ENCODE measurements around the gene KCNH8.
A peak's percentile ranks its signal among the peaks of the same experiment; 100 is the strongest.

The KCNH8 gene

DNA sequence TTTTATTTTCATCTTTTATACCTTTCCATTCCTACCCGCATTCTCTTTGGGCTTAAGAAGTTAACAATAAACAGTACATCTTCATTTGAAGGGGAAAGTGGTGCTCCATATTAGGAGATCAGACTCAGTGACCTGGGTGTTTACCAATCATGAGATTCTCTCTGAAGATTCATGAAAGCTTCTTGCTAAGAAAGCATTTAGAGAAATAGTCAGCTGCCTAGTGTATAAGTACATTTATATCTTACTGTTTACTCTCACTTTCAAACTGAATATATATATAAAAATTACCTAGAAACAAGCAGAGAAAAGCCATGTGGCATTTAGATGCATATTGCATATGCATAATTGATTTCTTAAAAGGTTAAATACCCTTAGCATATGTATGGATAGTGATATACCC lies 100.5 kb downstream of the KCNH8 start:
- ATAC-seq (ENCODE audit: low read depth) (no peak), DNase-seq (ENCODE audit: low spot score in 2 of 2) (no peak)
- Mint-ChIP-seq H3K4me1 (peaks cover 15% of the 10 kb centered on the region), H3K36me3 (peaks cover 6% of the 10 kb centered on the region), H3K9me3 (peaks cover 7% of the 10 kb centered on the region), H3K4me3 (no peak overlapping the region), H3K27ac (no peak overlapping the region), H3K27me3 (no peaks in the 10 kb centered on the region)

DNA sequence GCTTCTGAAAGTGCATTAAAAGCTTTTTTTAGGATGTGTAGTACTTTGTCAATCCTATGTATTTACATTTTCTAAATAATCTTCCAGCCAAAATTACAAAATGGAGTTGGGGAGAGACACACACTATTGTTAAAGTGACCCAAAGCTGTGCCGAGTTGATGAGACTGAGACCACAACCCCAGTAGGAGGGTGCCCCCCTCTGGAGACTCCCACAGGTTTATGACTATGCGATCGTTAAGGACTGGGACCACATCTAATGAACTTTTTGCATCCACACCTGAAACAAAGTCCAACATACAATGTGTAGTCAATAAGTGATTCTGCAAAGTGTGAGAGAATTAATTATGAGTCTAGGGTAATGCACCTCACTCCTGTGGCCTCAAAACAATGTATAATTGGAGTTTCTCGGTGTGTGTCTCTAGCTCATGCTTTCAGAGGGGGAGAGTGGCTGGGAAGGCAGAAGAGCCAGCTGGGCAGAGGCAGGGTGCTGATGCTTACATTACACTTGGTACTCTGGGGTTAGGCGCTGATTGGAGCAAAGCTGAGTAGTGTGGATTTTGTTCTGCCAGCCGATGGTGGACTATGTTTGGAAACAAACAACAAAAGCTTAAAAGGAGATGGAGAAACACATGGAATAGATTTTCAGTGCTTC lies 102.8 kb downstream of the KCNH8 start:
- Mint-ChIP-seq H3K4me1 (peaks cover 20% of the 10 kb centered on the region), H3K27me3 (no peaks in the 10 kb centered on the region), H3K27ac (no peak overlapping the region), H3K9me3 (peaks cover 1% of the 10 kb centered on the region), H3K36me3 (peaks cover 2% of the 10 kb centered on the region), H3K4me3 (no peak overlapping the region)
- no peak for DNase-seq (ENCODE audit: low spot score in 2 of 2)
- no peak for ATAC-seq (ENCODE audit: low read depth)

DNA sequence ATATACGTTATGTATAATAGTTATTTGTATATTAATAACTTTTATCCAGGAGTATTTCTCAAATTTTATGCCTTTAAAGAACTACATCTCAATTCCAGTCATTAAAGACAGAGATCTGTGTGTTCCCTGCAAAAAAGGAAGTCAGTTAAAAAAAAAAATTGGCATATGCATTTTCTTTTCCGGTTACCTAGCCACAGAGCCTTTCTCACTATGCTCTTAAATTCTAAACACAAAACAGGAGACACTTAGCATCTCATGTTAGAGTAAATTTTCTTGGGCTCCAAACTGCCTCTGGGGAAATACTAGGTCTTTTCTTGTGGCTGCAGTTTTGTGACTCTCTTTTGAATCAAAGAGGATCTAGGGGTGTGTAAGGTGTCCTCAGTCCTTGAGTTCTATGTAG lies 105.9 kb downstream of the KCNH8 start:
- Mint-ChIP-seq H3K9me3 (peaks cover 2% of the 10 kb centered on the region), H3K36me3 (peaks cover 7% of the 10 kb centered on the region), H3K4me1 (peaks cover 12% of the 10 kb centered on the region), H3K27ac (no peak overlapping the region), H3K4me3 (no peak overlapping the region), H3K27me3 (no peaks in the 10 kb centered on the region)
- DNase-seq (ENCODE audit: low spot score in 2 of 2): no peak
- no peak for ATAC-seq (ENCODE audit: low read depth)

DNA sequence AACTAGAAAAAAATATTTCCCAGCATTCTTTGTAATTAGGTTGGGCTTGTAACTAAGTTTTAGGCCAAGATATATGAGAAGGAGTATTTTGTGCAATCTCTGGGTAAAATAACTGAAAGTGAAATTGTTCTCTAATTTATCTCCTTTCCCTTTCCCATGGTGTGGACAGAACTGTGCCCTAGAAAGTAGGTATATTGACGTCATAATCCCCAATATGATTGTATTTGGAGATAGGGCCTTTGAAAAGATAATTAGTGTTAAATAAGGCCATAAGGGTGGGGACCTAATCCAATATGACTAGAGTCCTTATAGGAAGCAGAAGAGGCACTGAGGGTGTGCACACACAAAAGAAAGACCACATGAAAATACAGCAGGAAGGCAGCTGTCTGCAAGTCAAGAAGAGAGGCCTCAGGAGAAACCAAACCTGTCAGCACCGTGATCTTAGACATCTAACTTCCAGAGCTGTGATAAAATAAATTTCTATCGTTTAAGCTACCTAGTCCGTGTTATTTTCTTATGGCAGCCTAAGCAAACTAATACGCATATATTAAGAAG lies 106.6 kb downstream of the KCNH8 start:
- no peaks in the 10 kb centered on the region for H3K27me3 Mint-ChIP-seq
- peaks cover 7% of the 10 kb centered on the region for H3K36me3 Mint-ChIP-seq
- DNase-seq (ENCODE audit: low spot score in 2 of 2) (no peak), ATAC-seq (ENCODE audit: low read depth) (no peak)
- H3K27ac Mint-ChIP-seq: peak overlapping the region; percentile 28
- H3K4me3 Mint-ChIP-seq: no peak overlapping the region
- peaks cover 2% of the 10 kb centered on the region for H3K9me3 Mint-ChIP-seq
- peaks cover 11% of the 10 kb centered on the region for H3K4me1 Mint-ChIP-seq

DNA sequence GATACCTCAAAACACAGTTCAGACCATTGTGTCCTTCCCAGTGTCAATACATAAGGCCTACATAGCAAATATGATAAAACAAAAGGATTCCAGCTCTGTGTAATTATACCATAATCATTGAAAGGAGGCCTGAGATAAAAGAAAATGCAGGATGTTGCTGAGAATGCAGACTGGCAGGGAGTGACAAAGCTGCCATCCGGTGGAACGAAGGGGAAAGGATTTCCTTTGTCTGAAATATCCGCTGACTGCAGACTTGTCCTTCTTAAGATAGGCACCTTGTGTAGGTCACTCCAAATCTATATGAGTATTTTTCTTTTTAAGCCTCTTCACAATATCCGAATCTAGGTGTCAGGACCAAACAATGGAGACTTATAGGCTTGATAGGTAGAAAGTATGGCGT lies 108.0 kb downstream of the KCNH8 start:
- Mint-ChIP-seq H3K27ac (no peak overlapping the region), H3K36me3 (peaks cover 7% of the 10 kb centered on the region), H3K4me3 (no peak overlapping the region), H3K4me1 (peaks cover 7% of the 10 kb centered on the region), H3K9me3 (peaks cover 2% of the 10 kb centered on the region), H3K27me3 (no peaks in the 10 kb centered on the region)
- ATAC-seq (ENCODE audit: low read depth) (no peak), DNase-seq (ENCODE audit: low spot score in 2 of 2) (no peak)

DNA sequence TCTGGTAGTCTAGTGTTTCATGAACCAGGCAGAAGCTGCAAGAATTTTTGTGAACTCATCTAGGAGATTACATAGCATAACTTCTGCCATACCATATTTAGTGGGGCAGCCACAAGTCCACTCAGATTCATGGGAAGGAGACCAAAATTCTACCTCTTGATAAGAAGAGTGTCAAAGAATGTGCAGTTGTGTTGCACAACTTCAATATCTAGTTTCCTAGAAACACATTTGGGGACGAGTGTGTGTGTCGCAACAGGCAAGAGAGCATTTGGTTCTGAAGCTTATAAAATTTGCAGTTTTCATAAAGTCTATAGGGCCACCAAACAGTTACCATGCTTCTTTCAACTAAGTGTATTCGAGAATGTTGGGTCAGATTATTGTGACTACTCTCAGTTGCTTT lies 115.3 kb downstream of the KCNH8 start:
- H3K27me3 Mint-ChIP-seq: no peaks in the 10 kb centered on the region
- peaks cover 19% of the 10 kb centered on the region for H3K4me1 Mint-ChIP-seq
- no peak for DNase-seq (ENCODE audit: low spot score in 2 of 2)
- no peak overlapping the region for H3K4me3 Mint-ChIP-seq
- H3K36me3 Mint-ChIP-seq: peaks cover 3% of the 10 kb centered on the region
- ATAC-seq (ENCODE audit: low read depth): no peak
- no peaks in the 10 kb centered on the region for H3K9me3 Mint-ChIP-seq
- H3K27ac Mint-ChIP-seq: no peak overlapping the region

DNA sequence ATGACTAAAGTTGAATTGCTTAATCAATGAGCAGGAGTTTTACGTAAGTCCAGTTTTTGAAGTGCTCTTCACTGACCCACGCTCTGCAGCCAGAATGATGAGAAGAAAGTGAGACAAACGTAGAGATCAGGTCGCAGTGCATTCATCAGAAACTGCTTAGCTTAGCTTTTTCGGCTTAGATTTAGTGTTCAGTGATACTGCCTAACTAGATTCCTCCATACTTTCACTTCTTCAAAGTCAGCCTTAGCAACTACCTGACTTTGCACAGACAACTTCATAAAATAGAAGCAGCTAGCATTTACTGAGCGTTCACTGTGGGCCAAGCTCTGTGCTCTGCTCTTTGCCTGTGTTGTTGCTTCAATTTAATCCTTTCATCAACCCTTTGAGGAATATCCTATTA lies 116.1 kb downstream of the KCNH8 start:
- Mint-ChIP-seq H3K27ac (peak overlapping the region; percentile 32), H3K27me3 (no peaks in the 10 kb centered on the region), H3K4me3 (peak overlapping the region; percentile 59), H3K36me3 (peaks cover 3% of the 10 kb centered on the region), H3K9me3 (no peaks in the 10 kb centered on the region), H3K4me1 (peaks cover 19% of the 10 kb centered on the region)
- peak; percentile 82 for ATAC-seq (ENCODE audit: low read depth)
- DNase-seq (ENCODE audit: low spot score in 2 of 2): no peak

DNA sequence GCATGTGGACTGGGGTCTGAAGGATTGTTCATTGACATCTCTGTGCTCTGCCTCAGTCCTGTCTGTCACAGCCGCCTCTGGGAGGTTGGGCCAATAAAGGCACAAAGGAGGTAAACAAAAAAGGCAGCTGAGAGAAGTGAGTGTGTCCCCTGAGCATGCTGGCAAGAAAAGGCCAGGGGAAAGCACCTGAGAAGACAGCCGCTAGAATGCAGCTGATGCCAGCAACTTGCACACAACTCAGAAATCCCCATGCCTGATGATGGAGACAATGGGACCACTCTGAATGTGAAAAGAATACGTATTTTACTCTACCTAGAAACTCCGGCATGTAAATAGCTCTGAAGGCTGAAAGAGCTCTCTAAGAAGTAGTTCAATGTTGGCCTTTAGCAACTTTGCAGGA lies 118.7 kb downstream of the KCNH8 start:
- H3K4me1 Mint-ChIP-seq: peaks cover 19% of the 10 kb centered on the region
- no peaks in the 10 kb centered on the region for H3K9me3 Mint-ChIP-seq
- no peak overlapping the region for H3K4me3 Mint-ChIP-seq
- H3K36me3 Mint-ChIP-seq: peaks cover 3% of the 10 kb centered on the region
- peak overlapping the region; percentile 25 for H3K27ac Mint-ChIP-seq
- H3K27me3 Mint-ChIP-seq: no peaks in the 10 kb centered on the region
- DNase-seq (ENCODE audit: low spot score in 2 of 2): no peak
- ATAC-seq (ENCODE audit: low read depth): peak; percentile 74

DNA sequence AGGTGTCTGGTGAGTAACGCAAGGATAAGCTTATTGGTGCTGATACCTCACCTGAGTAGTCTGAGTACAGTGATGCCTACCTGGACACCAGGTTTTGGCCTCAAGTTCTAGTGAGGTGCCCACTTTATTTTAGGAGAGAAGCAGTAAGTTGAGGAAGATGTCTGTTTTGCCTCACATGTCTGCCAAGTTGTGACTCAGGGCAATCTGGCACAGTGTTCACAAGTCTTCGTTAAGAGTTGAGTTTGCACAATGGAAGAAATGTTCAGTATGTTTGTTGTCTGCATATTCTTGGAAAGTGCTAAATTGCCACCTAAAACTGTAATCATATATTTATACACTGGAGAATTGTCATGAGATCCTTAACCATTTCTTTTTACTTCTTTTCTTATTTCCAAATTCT lies 122.2 kb downstream of the KCNH8 start:
- peaks cover 15% of the 10 kb centered on the region for H3K4me1 Mint-ChIP-seq

DNA sequence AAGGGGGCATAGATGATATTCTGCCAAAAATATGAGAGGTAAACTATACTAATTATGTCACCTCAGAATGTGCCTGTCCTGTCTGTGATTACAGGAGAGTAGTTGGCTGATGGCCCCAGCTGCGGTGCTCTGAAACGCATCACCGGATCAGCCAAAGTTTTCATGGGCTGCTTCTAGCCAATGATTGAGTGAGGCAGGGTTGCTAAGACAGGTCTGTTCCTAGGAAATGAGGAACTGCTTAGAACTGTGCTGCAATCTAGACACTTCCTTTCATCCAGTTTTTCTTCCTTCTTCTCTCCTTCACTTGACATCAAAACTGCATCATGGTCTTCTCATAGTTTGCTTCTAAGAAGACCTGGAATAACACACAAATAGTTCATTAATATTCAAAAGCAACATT lies 124.0 kb downstream of the KCNH8 start:
- no peak overlapping the region for H3K4me3 Mint-ChIP-seq
- peaks cover 3% of the 10 kb centered on the region for H3K36me3 Mint-ChIP-seq
- H3K27me3 Mint-ChIP-seq: no peaks in the 10 kb centered on the region
- H3K4me1 Mint-ChIP-seq: peaks cover 9% of the 10 kb centered on the region
- DNase-seq (ENCODE audit: low spot score in 2 of 2): no peak
- H3K9me3 Mint-ChIP-seq: no peaks in the 10 kb centered on the region
- H3K27ac Mint-ChIP-seq: no peak overlapping the region
- peak; percentile 97 for ATAC-seq (ENCODE audit: low read depth)

More for the DNA sequence above, 122.2 kb downstream of the KCNH8 start:
- Mint-ChIP-seq H3K27ac (no peak overlapping the region), H3K27me3 (no peaks in the 10 kb centered on the region), H3K9me3 (no peaks in the 10 kb centered on the region), H3K4me3 (no peak overlapping the region), H3K36me3 (peaks cover 3% of the 10 kb centered on the region)
- DNase-seq (ENCODE audit: low spot score in 2 of 2): no peak
- no peak for ATAC-seq (ENCODE audit: low read depth)

DNA sequence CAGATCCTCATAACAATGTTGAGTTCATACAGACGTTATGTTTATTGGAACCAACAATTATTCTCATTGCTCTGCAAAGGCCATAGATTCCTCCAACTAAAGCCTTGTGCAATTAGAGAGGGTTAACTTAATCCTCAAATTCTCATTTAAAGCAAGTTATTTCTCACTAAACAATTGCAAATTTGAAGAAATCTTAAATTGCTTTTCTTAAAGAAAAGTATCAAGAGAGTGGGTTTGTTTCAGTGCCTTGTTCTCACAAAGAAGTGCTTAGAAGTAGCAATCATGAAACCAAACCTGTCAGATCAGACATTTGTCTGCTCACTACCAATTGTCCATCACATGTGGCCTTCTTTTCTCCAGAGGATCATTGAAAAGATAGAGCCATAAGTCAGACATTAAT lies 124.8 kb downstream of the KCNH8 start:
- no peak for ATAC-seq (ENCODE audit: low read depth)
- Mint-ChIP-seq H3K9me3 (no peaks in the 10 kb centered on the region), H3K4me1 (peaks cover 7% of the 10 kb centered on the region), H3K4me3 (no peak overlapping the region), H3K27ac (no peak overlapping the region), H3K36me3 (peaks cover 1% of the 10 kb centered on the region), H3K27me3 (no peaks in the 10 kb centered on the region)
- no peak for DNase-seq (ENCODE audit: low spot score in 2 of 2)

DNA sequence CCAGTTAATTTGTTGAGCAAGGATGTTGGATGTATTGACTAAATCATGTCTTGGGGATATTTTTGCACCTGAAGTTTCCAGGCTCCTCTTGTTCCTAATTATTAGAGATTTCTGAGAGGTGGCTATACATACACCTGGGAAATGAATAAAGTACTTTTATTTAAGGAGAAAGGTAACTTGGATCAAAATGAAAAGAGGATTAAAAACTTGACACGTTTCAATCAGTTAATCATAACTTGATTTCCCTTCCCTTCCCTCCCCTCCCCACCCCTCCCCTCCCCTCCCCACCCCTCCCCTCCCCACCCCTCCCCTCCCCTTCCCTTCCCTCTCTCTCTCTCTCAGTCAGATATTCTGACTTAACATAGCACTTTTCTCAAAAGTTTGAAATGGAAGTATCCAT lies 126.3 kb downstream of the KCNH8 start:
- DNase-seq (ENCODE audit: low spot score in 2 of 2): no peak
- Mint-ChIP-seq H3K4me1 (peaks cover 6% of the 10 kb centered on the region), H3K4me3 (no peak overlapping the region), H3K9me3 (no peaks in the 10 kb centered on the region), H3K36me3 (no peaks in the 10 kb centered on the region), H3K27me3 (no peaks in the 10 kb centered on the region), H3K27ac (no peak overlapping the region)
- ATAC-seq (ENCODE audit: low read depth): no peak

DNA sequence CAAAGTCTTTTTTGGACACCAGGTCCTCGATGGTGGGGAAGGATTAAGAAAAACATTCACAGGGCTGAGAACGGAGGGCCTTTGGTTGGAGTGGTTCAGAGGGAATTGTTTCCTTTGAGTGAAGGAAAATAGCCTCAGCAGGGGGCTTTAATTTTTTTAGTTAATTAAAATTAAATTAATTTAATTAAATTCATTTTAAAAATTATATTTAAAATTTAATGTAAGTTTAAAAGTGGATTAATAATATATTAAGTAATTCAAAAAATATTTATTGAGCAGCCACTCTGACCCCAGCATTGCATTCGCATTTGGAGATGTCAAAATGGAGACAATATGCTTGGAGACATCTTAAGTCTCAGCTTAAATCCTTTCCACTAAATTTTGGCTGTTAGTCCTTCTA lies 136.7 kb downstream of the KCNH8 start:
- H3K9me3 Mint-ChIP-seq: no peaks in the 10 kb centered on the region
- no peaks in the 10 kb centered on the region for H3K36me3 Mint-ChIP-seq
- no peak overlapping the region for H3K4me3 Mint-ChIP-seq
- H3K4me1 Mint-ChIP-seq: no peaks in the 10 kb centered on the region
- no peaks in the 10 kb centered on the region for H3K27me3 Mint-ChIP-seq
- ATAC-seq (ENCODE audit: low read depth) (no peak), DNase-seq (ENCODE audit: low spot score in 2 of 2) (no peak)
- no peak overlapping the region for H3K27ac Mint-ChIP-seq

DNA sequence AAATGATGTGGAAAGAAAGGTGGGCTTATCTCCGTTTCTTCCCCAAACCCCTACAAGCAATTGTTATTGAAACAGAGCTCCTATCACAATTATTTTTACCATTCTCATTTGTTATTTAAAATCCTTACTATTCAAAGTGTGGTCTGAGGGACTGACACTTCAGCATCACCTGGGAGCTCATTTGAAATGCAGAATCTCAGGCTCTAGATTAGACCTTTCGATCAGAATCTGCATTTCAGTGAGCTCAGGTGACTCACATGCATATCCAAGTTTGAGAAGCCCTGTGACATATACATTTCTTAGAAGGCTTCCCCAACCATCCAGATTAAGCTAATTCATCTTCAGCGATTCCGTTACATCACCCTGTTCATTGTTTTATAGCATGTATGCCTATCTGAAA lies 145.0 kb downstream of the KCNH8 start:
- no peak for DNase-seq (ENCODE audit: low spot score in 2 of 2)
- H3K27ac Mint-ChIP-seq: no peak overlapping the region
- H3K36me3 Mint-ChIP-seq: no peaks in the 10 kb centered on the region
- ATAC-seq (ENCODE audit: low read depth): no peak
- no peak overlapping the region for H3K4me3 Mint-ChIP-seq
- no peaks in the 10 kb centered on the region for H3K9me3 Mint-ChIP-seq
- H3K27me3 Mint-ChIP-seq: no peaks in the 10 kb centered on the region
- no peaks in the 10 kb centered on the region for H3K4me1 Mint-ChIP-seq

DNA sequence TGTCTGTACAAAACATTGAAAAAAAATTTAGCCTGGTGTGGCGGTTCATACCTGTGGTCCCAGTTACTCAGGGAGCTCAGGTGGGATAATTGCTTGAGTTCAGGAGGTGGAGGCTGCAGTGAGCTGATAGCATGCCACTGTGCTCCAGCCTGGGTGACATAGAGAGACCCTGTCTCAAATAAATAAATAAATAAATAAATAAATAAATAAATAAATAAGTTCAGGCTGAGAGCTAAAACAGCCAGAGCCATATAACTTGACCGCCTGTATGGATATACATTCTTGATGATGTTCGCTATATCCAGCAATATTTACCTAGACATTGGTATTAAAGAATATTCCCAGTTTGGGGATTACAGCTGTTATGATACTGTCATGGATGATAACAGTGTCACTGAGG lies 146.9 kb downstream of the KCNH8 start:
- no peaks in the 10 kb centered on the region for H3K9me3 Mint-ChIP-seq
- H3K27me3 Mint-ChIP-seq: no peaks in the 10 kb centered on the region
- H3K4me3 Mint-ChIP-seq: no peak overlapping the region
- H3K36me3 Mint-ChIP-seq: no peaks in the 10 kb centered on the region
- H3K4me1 Mint-ChIP-seq: no peaks in the 10 kb centered on the region
- no peak overlapping the region for H3K27ac Mint-ChIP-seq
- no peak for DNase-seq (ENCODE audit: low spot score in 2 of 2)
- ATAC-seq (ENCODE audit: low read depth): no peak

Data from memory B cell (primary cell).